ENCODE measurements around the gene HLA-DQB1.

- no peak for TF ChIP-seq ZNF8 (CRISPR knock-in tag; IDR thresholded peaks at IDR 0.05)
- no peak for TF ChIP-seq POU6F1 (CRISPR knock-in tag; IDR thresholded peaks at IDR 0.05; ENCODE audit: borderline replicate concordance, low read depth)
- TF ChIP-seq ESRRG (CRISPR knock-in tag; IDR thresholded peaks at IDR 0.05), result no peak
- no peak for TF ChIP-seq GLIS3 (CRISPR knock-in tag; IDR thresholded peaks at IDR 0.05)
- TF ChIP-seq ARNTL (CRISPR knock-in tag; IDR thresholded peaks at IDR 0.05; ENCODE audit: borderline replicate concordance, low read depth), result no peak
- TF ChIP-seq ZFP3 (CRISPR knock-in tag; IDR thresholded peaks at IDR 0.05), result no peak
- no peak for TF ChIP-seq ZNF70 (CRISPR knock-in tag; IDR thresholded peaks at IDR 0.05)
- TF ChIP-seq CSDC2 (CRISPR knock-in tag; IDR thresholded peaks at IDR 0.05), result no peak
These were observed 30.8 kb downstream of the HLA-DQB1 start for GRCh38 chr6:32635526-32636123.
